Testis (tissue), 2 donors: ENCODE measurements around the gene ABHD3.

ENCODE experiments used
- CTCF ChIP-seq, 3 experiments: fragments of 450-650 bp in 2 of 3; fragments of 200-600 bp in 1 of 3; sonication (generic) in 1 of 3; IDR thresholded peaks; one replicate each; pipeline ENCODE4 v1.5.1; 2016 to 2019; ENCODE audit warnings: antibody characterized with exemption in 3 of 3, mild to moderate bottlenecking in 2 of 3, moderate library complexity in 1 of 3
- POLR2A ChIP-seq: fragments of 450-650 bp; IDR thresholded peaks from one replicate; pipeline ENCODE4 v1.6.1; 2017; ENCODE audit warnings: antibody characterized with exemption, mild to moderate bottlenecking, moderate library complexity

GRCh38 chr18:21733011-21733410 lies 28.4 kb upstream of the ABHD3 start:
- TF ChIP-seq CTCF (IDR thresholded peaks at IDR 0.05): no peak
- no peak for TF ChIP-seq POLR2A
